HEK293T (cell line): ENCODE measurements around the gene SERPINA4.

Experiments
- BHLHE40 ChIP-seq: fragments of 450-650 bp; IDR thresholded peaks from 2 replicates; pipeline ENCODE4 v1.6.1; 2016; ENCODE audit warnings: mild to moderate bottlenecking, moderate library complexity, borderline replicate concordance
- ELF4 ChIP-seq: fragments of 450-650 bp; IDR thresholded peaks from 2 replicates; pipeline ENCODE4 v1.6.1; 2017; ENCODE audit warnings: antibody characterized with exemption
- FOXA1 ChIP-seq: fragments of 450-650 bp; IDR thresholded peaks from 2 replicates; pipeline ENCODE4 v1.6.1; 2016; ENCODE audit warnings: mild to moderate bottlenecking
- FOXK2 ChIP-seq: fragments of 450-650 bp; IDR thresholded peaks from 2 replicates; pipeline ENCODE4 v1.6.1; 2016; ENCODE audit warnings: mild to moderate bottlenecking
- FOXM1 ChIP-seq: fragments of 450-650 bp; IDR thresholded peaks from 2 replicates; pipeline ENCODE4 v1.6.1; 2017; ENCODE audit warnings: mild to moderate bottlenecking, borderline replicate concordance
- LEF1 ChIP-seq: fragments of 450-650 bp; IDR thresholded peaks from 2 replicates; pipeline ENCODE4 v1.6.1; 2017; ENCODE audit warnings: mild to moderate bottlenecking, borderline replicate concordance
- SP1 ChIP-seq: fragments of 450-650 bp; IDR thresholded peaks from 2 replicates; pipeline ENCODE4 v1.6.1; 2017
- SUZ12 ChIP-seq: fragments of 450-650 bp; IDR thresholded peaks from 2 replicates; pipeline ENCODE4 v1.6.1; 2016; ENCODE audit warnings: mild to moderate bottlenecking
- TARDBP ChIP-seq: fragments of 450-650 bp; IDR thresholded peaks from 2 replicates; pipeline ENCODE4 v1.6.1; 2016
- ZNF384 ChIP-seq: fragments of 450-650 bp; IDR thresholded peaks from 2 replicates; pipeline ENCODE4 v1.6.1; 2016
- TF ChIP-seq, protein P1 (sequence below): fragments of 450-650 bp; IDR thresholded peaks from 2 replicates; pipeline ENCODE4 v1.6.1; 2016

DNA sequence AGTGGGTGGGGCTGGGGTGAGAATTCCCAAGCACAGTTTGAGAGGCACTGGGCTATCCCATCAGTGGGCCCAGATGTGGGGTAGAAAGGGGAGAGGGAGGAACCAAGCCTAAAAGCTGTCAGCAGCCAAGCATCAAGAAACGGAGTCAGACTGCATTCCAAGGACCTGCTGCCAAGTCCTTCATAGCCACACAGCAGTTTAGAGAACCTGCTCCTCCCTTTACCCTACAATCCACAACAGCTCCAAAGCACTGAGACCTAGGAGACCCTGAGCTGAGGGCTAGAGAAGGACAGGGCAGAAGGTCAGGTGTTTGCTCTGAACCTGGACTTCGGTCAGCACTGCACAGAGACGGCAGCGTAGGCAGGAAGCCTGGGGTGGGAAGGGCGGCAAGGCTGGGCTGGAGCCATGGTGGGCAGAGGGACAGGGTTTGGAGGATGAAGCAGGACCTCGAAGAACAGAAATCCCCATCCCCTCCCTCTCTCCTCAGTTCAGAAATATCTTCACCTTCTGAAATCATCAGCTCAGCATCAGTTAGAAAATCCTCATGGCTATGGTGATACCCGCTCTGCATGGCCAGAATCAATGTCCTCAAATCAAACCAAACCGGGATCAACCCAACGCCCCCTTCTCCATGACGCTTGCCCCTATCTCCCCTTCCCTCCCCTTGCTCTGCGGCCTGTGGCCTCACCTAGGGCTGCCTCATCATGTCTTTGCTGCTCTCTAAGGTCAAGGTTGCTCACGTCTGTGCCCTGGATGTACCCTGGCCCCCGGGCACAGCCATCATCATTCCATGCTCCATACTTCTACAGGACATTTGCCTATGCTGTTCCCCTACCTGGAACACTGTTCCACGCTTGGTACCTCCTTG is 12.9 kb upstream of the SERPINA4 start:
- TF ChIP-seq SUZ12 (no peak), BHLHE40 (no peak), SP1 (no peak), FOXM1 (no peak), TARDBP (no peak), FOXK2 (no peak), ELF4 (no peak), FOXA1 (no peak), ZNF384 (no peak), LEF1 (no peak)
- TF ChIP-seq, protein P1, sequence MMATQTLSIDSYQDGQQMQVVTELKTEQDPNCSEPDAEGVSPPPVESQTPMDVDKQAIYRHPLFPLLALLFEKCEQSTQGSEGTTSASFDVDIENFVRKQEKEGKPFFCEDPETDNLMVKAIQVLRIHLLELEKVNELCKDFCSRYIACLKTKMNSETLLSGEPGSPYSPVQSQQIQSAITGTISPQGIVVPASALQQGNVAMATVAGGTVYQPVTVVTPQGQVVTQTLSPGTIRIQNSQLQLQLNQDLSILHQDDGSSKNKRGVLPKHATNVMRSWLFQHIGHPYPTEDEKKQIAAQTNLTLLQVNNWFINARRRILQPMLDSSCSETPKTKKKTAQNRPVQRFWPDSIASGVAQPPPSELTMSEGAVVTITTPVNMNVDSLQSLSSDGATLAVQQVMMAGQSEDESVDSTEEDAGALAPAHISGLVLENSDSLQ = no peak
